Osteoblast (primary cell): Measurements from ENCODE around the gene NDUFS8. TPM values are rescaled to one million over a fixed set of nuclear protein-coding genes. Genes with fewer than 3 reads are reported as not detected.

Source experiments
- DNase-seq: peaks from one replicate; pipeline ENCODE4 v3.0.0; 2011; ENCODE audit warnings: low spot score, mixed read lengths; ENCODE audit not compliant: insufficient read length; ENCODE audit errors: missing footprints
- H2AFZ ChIP-seq: 2 replicates; pipeline ENCODE4 v1.6.0; 2011; ENCODE audit warnings: mild to moderate bottlenecking, low read length
- H3K27ac ChIP-seq: 2 replicates; pipeline ENCODE4 v1.5.1; 2011; ENCODE audit warnings: mild to moderate bottlenecking, low read depth, low read length, moderate library complexity
- H3K27me3 ChIP-seq: 2 replicates; pipeline ENCODE4 v1.6.0; 2012; ENCODE audit warnings: mild to moderate bottlenecking, control low read depth, inconsistent platforms, low read length, moderate library complexity; ENCODE audit not compliant: insufficient read depth
- H3K36me3 ChIP-seq: 2 replicates; pipeline ENCODE4 v1.5.1; 2011; ENCODE audit warnings: mild to moderate bottlenecking, low read length, control low read depth, moderate library complexity; ENCODE audit not compliant: insufficient read depth
- H3K4me1 ChIP-seq: 2 replicates; pipeline ENCODE4 v1.5.1; 2011; ENCODE audit warnings: mild to moderate bottlenecking, low read length, control low read depth, moderate library complexity; ENCODE audit not compliant: insufficient read depth
- H3K4me2 ChIP-seq: 2 replicates; pipeline ENCODE4 v1.6.0; 2011; ENCODE audit warnings: mild to moderate bottlenecking, low read length; ENCODE audit not compliant: insufficient read depth
- H3K4me3 ChIP-seq: fragments of 200-600 bp; sonication (generic); 3 replicates; pipeline ENCODE4 v1.5.1; 2012; ENCODE audit warnings: mild to moderate bottlenecking, low read length, inconsistent platforms; ENCODE audit not compliant: insufficient read depth
- H3K79me2 ChIP-seq: 2 replicates; pipeline ENCODE4 v1.6.0; 2012; ENCODE audit warnings: mild to moderate bottlenecking, low read length, control low read depth, inconsistent platforms; ENCODE audit not compliant: insufficient read depth
- H3K9me3 ChIP-seq: 2 replicates; pipeline ENCODE4 v1.5.1; 2011; ENCODE audit warnings: low read depth, low read length, control low read depth
- H4K20me1 ChIP-seq: 2 replicates; pipeline ENCODE4 v1.6.0; 2012; ENCODE audit warnings: mild to moderate bottlenecking, low read length, control low read depth; ENCODE audit not compliant: insufficient read depth
- total RNA-seq: library from RNA; depleted of rRNA; stranded (reverse); fragments of >200 nt; gene quantifications from 2 replicates; pipeline ENCODE4 v1.2.3, GENCODE V29; 2012
- TF ChIP-seq, protein P1 (sequence below): IDR thresholded peaks from 2 replicates; pipeline ENCODE4 v1.5.1; 2011; ENCODE audit warnings: mild to moderate bottlenecking, low read depth, low read length, moderate library complexity; ENCODE audit errors: extremely low read depth

Gene NDUFS8
- total RNA-seq, 1 donor = 73.1 TPM

DNA sequence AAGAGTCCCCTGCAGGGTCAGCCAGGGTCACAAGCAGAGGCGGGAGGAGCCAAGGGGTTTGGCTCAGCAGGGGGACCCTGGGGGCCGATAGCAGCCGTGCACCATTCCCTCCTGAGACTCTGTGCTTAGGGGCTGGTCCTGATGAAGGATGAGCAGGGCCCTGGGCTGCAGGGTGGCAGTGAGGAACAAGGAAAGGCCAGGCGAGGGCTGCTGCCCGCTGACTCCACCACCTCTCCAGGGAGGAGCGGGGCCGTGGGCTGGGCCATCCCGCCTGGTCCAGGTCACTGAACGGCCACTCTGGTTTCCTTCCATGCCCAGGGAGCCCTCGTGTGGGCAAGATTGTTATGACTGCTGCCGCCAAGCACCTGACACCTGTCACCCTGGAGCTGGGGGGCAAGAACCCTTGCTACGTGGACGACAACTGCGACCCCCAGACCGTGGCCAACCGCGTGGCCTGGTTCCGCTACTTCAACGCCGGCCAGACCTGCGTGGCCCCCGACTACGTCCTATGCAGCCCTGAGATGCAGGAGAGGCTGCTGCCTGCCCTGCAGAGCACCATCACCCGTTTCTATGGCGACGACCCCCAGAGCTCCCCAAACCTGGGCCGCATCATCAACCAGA lies 9.2 kb upstream of the NDUFS8 start:
- Histone ChIP-seq H3K4me3 (no peak overlapping the region), H4K20me1 (no peaks in the 10 kb centered on the region), H2AFZ (no peak overlapping the region), H3K4me1 (peaks cover 3% of the 10 kb centered on the region), H3K36me3 (peaks cover 27% of the 10 kb centered on the region), H3K9me3 (no peaks in the 10 kb centered on the region), H3K27ac (no peak overlapping the region), H3K27me3 (no peaks in the 10 kb centered on the region), H3K4me2 (no peak overlapping the region), H3K79me2 (no peaks in the 10 kb centered on the region)
- TF ChIP-seq, protein P1, sequence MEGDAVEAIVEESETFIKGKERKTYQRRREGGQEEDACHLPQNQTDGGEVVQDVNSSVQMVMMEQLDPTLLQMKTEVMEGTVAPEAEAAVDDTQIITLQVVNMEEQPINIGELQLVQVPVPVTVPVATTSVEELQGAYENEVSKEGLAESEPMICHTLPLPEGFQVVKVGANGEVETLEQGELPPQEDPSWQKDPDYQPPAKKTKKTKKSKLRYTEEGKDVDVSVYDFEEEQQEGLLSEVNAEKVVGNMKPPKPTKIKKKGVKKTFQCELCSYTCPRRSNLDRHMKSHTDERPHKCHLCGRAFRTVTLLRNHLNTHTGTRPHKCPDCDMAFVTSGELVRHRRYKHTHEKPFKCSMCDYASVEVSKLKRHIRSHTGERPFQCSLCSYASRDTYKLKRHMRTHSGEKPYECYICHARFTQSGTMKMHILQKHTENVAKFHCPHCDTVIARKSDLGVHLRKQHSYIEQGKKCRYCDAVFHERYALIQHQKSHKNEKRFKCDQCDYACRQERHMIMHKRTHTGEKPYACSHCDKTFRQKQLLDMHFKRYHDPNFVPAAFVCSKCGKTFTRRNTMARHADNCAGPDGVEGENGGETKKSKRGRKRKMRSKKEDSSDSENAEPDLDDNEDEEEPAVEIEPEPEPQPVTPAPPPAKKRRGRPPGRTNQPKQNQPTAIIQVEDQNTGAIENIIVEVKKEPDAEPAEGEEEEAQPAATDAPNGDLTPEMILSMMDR = no peak
- DNase-seq = no peak

DNA sequence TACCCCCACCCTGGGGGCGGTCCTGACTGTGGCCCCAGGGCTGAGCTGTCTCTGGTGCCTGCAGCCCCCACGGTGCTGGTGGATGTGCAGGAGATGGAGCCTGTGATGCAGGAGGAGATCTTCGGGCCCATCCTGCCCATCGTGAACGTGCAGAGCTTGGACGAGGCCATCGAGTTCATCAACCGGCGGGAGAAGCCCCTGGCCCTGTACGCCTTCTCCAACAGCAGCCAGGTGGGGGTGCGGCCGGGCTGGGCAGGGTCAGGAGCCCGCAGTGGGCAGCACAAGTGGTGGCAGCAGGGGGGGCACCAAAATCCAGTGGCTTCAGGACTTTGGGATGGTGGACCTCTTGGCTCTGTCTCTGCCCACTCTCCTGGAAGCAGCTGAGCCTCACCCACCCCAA lies 8.0 kb upstream of the NDUFS8 start:
- no peaks in the 10 kb centered on the region for H3K9me3 ChIP-seq
- DNase-seq = no peak
- no peak overlapping the region for H3K27ac ChIP-seq
- H3K4me3 ChIP-seq = no peak overlapping the region
- no peak overlapping the region for H2AFZ ChIP-seq
- H3K4me2 ChIP-seq = no peak overlapping the region
- H3K36me3 ChIP-seq = peaks cover 33% of the 10 kb centered on the region
- H3K27me3 ChIP-seq = no peaks in the 10 kb centered on the region
- TF ChIP-seq, protein P1 = no peak
- H4K20me1 ChIP-seq = no peaks in the 10 kb centered on the region
- peaks cover 3% of the 10 kb centered on the region for H3K79me2 ChIP-seq
- peaks cover 4% of the 10 kb centered on the region for H3K4me1 ChIP-seq

DNA sequence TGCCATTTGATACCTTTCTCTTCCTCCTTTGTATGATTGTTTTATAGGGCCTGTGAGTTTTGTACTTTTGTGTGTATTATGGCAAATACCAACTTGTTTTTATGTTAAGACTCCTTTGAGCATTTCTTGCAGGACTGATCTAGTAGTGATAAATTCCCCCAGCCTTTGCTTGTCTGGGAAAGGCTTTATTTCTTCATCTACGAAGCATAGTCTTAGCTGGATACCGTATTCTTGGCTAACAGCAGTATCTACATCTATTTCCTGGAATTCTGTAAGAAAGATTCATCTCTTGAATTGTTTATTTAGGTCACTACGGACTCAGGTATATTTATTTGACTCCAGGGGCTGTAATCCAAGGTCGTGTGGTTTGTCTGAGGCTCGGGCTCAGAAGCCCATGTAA lies 6.0 kb upstream of the NDUFS8 start:
- Histone ChIP-seq H3K27ac (no peak overlapping the region), H3K36me3 (peaks cover 30% of the 10 kb centered on the region), H3K79me2 (peaks cover 8% of the 10 kb centered on the region), H3K4me2 (no peak overlapping the region), H3K4me3 (no peak overlapping the region), H3K4me1 (peaks cover 24% of the 10 kb centered on the region), H3K27me3 (no peaks in the 10 kb centered on the region), H2AFZ (no peak overlapping the region), H3K9me3 (no peaks in the 10 kb centered on the region), H4K20me1 (no peaks in the 10 kb centered on the region)
- TF ChIP-seq, protein P1 = no peak
- no peak for DNase-seq

DNA sequence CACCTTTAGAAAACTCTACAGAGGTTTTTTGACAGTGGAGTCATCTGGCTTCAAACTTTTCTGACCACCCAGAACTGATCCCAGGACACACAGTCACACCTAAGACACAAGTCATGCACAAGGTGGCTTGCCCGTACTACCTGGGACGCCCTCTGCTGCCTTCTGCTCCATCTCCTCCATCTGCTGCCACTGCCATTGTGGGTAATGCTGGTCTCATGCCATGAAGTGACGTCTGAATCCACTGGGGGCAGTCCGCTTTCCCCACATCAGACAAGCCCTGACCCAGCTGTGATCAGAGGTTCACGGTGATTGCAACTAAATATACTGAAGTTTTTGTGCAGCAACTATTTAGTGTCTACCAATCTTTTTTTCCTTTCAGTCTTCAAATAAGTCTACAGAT lies 5.4 kb upstream of the NDUFS8 start:
- peaks cover 29% of the 10 kb centered on the region for H3K4me1 ChIP-seq
- TF ChIP-seq, protein P1 = no peak
- peaks cover 30% of the 10 kb centered on the region for H3K36me3 ChIP-seq

More for the DNA sequence above, 5.4 kb upstream of the NDUFS8 start:
- H2AFZ ChIP-seq = no peak overlapping the region
- no peak for DNase-seq
- H3K27ac ChIP-seq = no peak overlapping the region
- H4K20me1 ChIP-seq = no peaks in the 10 kb centered on the region
- H3K79me2 ChIP-seq = peaks cover 9% of the 10 kb centered on the region
- no peak overlapping the region for H3K4me2 ChIP-seq
- H3K27me3 ChIP-seq = no peaks in the 10 kb centered on the region
- H3K9me3 ChIP-seq = no peaks in the 10 kb centered on the region
- no peak overlapping the region for H3K4me3 ChIP-seq
